Pancreas (tissue), 10 donors: ENCODE results near the gene BMPR1B. TPM values are rescaled to one million over a fixed set of nuclear protein-coding genes. Genes with fewer than 3 reads are reported as not detected.

Experiments used
- ATAC-seq, 4 donors: fragments of 200-7000 bp; cut with Tn5 transposase; one replicate each; pipeline versions ENCODE4 v1.8.0 to v1.9.1; 2020; ENCODE audit warnings: mild to moderate bottlenecking in 4 of 4, moderate library complexity in 4 of 4
- DNase-seq, 6 donors: peaks; one replicate each; pipeline ENCODE4 v3.0.0-alpha.2; 2020
- FAIRE-seq: peaks from 2 replicates; lab custom pipeline; 2012; peaks lifted over from hg19 to GRCh38; lab: Jason Lieb, UNC
- H3K27ac ChIP-seq, 4 donors: fragments of 200-600 bp; sonication (generic); 1 replicate in 3 of 4; 2 replicates in 1 of 4; pipeline versions ENCODE4 v1.5.0 to v1.8.0; 2020
- H3K27me3 ChIP-seq, 4 donors: fragments of 200-600 bp; one replicate each; pipeline ENCODE4 v1.8.0; 2021
- H3K36me3 ChIP-seq, 3 donors: fragments of 200-600 bp; sonication (generic) in 1 of 3; one replicate each; pipeline versions ENCODE4 v1.5.0 to v1.8.0; 2020 to 2021
- H3K4me1 ChIP-seq, 3 donors: fragments of 200-600 bp; one replicate each; pipeline ENCODE4 v1.8.0; 2021
- H3K4me3 ChIP-seq, 4 donors: fragments of 200-600 bp; sonication (generic) in 2 of 4; one replicate each; pipeline versions ENCODE4 v1.5.0 to v1.8.0; 2020 to 2021
- H3K9me3 ChIP-seq, 4 donors: fragments of 200-600 bp; one replicate each; pipeline ENCODE4 v1.8.0; 2021
- WGBS, 2 donors: extraction: QIAGEN DNeasy Blood & Tissue Kit; methylation state at CpG; one replicate each; pipeline ENCODE4 v1.1.7; 2013; 5-methylcytosine and 5-hydroxymethylcytosine counted together
- intact Hi-C, 3 donors: fragments of 100-400 bp; cut with DNase I; formaldehyde crosslinking; loops; one replicate each; pipeline versions ENCODE4 v1.11.1 to v1.14.2; 2022
- polyA plus RNA-seq, 2 donors: library from polyadenylated mRNA; stranded (reverse); fragments of 200-250 nt; gene quantifications; one replicate each; pipeline ENCODE4 v1.2.3, GENCODE V29; 2013
- total RNA-seq, 6 donors: library from RNA; stranded (reverse); fragmentation: NEBNext Ultra II Directional in 4 of 6; extraction: Animal tissue kit (Norgen Biotek cat#: 25700) in 4 of 6; gene quantifications; one replicate each; pipeline versions ENCODE4 v1.2.1 to v1.2.4, GENCODE V29; 2021 to 2023
- TF ChIP-seq, protein P1 (sequence below), 4 donors: fragments of 200-600 bp; sonication (generic) in 3 of 4; IDR thresholded peaks; one replicate each; pipeline versions ENCODE4 v1.5.0 to v1.8.0; 2021; ENCODE audit warnings: antibody characterized with exemption in 4 of 4
- donor health status: healthy with polysubstance abuse.
- donor health status: DM: no; HTN: no; CAD: no; lungs with moderate emphysema.
- donor health status: DM: no; HTN: no; CAD: no.
- donor health status: control.
- donor health status: control.
- donor health status: Bipolar disorder and iron deficiency.
- donor health status: DM: yes; HTN: yes; CAD: no.
- donor health status: DM: no; HTN: no; CAD: no.
- donor health status: DM: no; HTN: no; CAD: no.
- donor health status: DM: yes; HTN: yes; CAD: no.

Gene BMPR1B
- total and polyA plus RNA-seq, 8 donors: 0.46 to 3.7 (median 1.6) TPM

DNA sequence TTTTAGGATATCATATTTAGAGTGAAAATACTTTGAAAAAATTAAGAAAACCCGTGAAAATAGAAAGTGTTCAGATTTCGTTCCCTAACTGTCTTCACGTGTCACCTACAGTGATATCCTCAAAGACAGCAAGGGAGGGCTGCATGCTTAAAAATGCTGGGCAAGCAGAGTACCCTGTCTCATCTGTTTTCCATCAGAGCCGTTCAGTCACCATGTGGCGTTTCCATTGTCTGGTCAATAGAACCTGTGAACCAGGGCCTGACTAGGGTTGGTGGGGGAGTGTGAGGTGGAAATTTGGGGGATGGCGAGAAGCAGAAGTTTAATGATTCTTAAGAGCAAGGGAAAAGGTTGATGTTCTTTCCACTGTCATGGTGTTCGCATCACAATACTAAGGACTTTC lies 173.9 kb downstream of the BMPR1B start:
- H3K9me3 ChIP-seq: no peaks in the 10 kb centered on the region
- FAIRE-seq (no peak), DNase-seq (no peak), ATAC-seq (no peak)
- H3K4me3 ChIP-seq: no peak overlapping the region
- no peaks in the 10 kb centered on the region for H3K4me1 ChIP-seq
- H3K27ac ChIP-seq: no peak overlapping the region
- no peaks in the 10 kb centered on the region for H3K27me3 ChIP-seq
- intact Hi-C loops: no loop called here
- 86 to 92% methylated on average over 7 of the region's 7 CpGs for WGBS, 2 donors
- no peaks in the 10 kb centered on the region for H3K36me3 ChIP-seq
- TF ChIP-seq, protein P1, sequence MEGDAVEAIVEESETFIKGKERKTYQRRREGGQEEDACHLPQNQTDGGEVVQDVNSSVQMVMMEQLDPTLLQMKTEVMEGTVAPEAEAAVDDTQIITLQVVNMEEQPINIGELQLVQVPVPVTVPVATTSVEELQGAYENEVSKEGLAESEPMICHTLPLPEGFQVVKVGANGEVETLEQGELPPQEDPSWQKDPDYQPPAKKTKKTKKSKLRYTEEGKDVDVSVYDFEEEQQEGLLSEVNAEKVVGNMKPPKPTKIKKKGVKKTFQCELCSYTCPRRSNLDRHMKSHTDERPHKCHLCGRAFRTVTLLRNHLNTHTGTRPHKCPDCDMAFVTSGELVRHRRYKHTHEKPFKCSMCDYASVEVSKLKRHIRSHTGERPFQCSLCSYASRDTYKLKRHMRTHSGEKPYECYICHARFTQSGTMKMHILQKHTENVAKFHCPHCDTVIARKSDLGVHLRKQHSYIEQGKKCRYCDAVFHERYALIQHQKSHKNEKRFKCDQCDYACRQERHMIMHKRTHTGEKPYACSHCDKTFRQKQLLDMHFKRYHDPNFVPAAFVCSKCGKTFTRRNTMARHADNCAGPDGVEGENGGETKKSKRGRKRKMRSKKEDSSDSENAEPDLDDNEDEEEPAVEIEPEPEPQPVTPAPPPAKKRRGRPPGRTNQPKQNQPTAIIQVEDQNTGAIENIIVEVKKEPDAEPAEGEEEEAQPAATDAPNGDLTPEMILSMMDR (IDR thresholded peaks at IDR 0.05): no peak

DNA sequence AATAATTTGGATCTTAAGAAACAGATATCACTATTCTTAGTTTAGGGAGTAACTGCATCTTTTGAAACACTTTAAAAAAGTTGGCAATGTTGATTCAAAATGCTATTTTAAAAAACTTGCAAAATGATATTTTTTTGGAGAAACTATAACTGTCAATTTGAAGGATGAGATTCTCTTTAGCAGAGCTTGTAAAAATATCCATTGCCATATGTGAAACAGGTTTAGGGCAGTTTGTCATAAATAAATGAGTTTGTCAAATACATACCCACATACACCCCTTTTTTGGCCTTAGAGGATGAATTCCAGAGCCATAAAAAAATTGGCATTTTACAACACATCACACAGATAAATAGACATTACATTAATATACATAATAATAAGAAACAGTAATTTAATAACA lies 174.6 kb downstream of the BMPR1B start:
- DNase-seq (no peak), FAIRE-seq (no peak), ATAC-seq (no peak)
- TF ChIP-seq, protein P1 (IDR thresholded peaks at IDR 0.05): no peak
- intact Hi-C loops: no loop called here
- Histone ChIP-seq H3K4me1 (no peaks in the 10 kb centered on the region), H3K27ac (no peak overlapping the region), H3K9me3 (no peaks in the 10 kb centered on the region), H3K4me3 (no peak overlapping the region), H3K27me3 (no peaks in the 10 kb centered on the region), H3K36me3 (no peaks in the 10 kb centered on the region)

DNA sequence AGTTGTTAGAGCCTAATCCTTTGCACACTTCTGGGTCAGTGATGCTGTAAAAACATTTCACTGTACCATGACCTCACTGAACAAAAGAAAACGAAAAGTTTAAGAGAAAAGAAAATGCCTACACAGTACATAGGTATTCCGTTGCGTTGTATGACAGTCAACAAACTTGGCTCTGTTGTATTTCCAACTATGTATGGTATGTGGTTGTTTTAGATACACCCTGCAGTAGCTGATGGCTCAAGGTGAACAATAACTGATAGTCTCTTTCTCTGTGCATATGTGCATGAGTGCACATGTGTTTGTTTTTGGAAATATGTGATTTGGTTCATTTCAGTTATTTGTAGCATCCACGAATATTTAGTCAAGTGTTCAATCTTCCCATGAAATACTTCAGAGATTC lies 176.0 kb downstream of the BMPR1B start:
- intact Hi-C loops: no loop called here
- 44 to 55% methylated on average over 4 of the region's 4 CpGs for WGBS, 2 donors
- Histone ChIP-seq H3K4me3 (no peak overlapping the region), H3K4me1 (no peaks in the 10 kb centered on the region), H3K9me3 (no peaks in the 10 kb centered on the region), H3K27ac (no peak overlapping the region), H3K27me3 (no peaks in the 10 kb centered on the region), H3K36me3 (no peaks in the 10 kb centered on the region)
- FAIRE-seq (no peak), DNase-seq (no peak), ATAC-seq (no peak)
- TF ChIP-seq, protein P1 (IDR thresholded peaks at IDR 0.05): no peak

DNA sequence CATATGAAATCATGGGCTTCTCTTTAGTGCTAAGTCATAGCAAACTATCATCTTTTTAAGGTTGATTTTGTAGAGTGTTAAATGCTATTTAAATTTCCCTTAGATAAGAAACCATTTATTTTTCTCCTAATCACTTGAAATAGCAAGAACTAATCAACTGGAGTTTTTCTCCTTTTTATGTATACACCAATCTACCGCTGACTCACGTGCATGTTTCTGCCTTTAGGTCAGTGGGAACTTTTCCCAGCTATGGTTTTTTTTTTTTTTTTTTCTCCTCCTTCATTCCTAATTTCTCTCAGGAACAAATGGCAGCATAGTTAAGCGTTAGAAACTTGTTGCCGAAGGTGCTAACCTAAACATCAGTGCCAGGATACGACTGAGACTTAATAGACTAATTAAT lies 176.4 kb downstream of the BMPR1B start:
- no peaks in the 10 kb centered on the region for H3K9me3 ChIP-seq
- H3K27me3 ChIP-seq: no peaks in the 10 kb centered on the region
- intact Hi-C loops: no loop called here
- H3K36me3 ChIP-seq: no peaks in the 10 kb centered on the region
- no peak for ATAC-seq
- no peak overlapping the region for H3K4me3 ChIP-seq
- 71 to 84% methylated on average over 5 of the region's 5 CpGs for WGBS, 2 donors
- TF ChIP-seq, protein P1 (IDR thresholded peaks at IDR 0.05): no peak
- no peaks in the 10 kb centered on the region for H3K4me1 ChIP-seq
- DNase-seq: no peak
- no peak overlapping the region for H3K27ac ChIP-seq
- no peak for FAIRE-seq

DNA sequence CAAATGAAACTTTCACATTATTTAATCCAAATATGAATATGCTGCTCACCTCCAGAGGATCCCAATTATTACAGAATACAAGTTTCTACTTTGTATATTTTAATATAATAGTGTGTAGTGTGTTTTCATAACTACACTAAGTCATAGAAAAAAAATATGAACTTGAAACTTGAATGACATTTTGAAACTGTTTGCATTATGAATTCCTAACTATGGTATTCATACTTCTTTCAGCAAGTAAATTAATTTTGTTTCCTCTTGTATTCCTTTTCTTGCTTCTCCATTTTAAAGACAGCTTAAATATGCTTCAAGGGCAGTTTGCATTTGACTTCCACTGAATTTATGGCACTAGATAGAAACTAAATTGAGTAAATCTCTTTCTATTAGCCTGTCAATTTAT lies 177.1 kb downstream of the BMPR1B start:
- Histone ChIP-seq H3K4me3 (no peak overlapping the region), H3K36me3 (no peaks in the 10 kb centered on the region), H3K27me3 (no peaks in the 10 kb centered on the region), H3K4me1 (no peaks in the 10 kb centered on the region), H3K9me3 (no peaks in the 10 kb centered on the region), H3K27ac (no peak overlapping the region)
- ATAC-seq (no peak), DNase-seq (no peak), FAIRE-seq (no peak)
- intact Hi-C loops: no loop called here
- TF ChIP-seq, protein P1 (IDR thresholded peaks at IDR 0.05): no peak
